Astrocyte (in vitro differentiated cells and primary cell): ENCODE measurements around the gene UNC5B. TPM values are rescaled to one million over a fixed set of nuclear protein-coding genes. Genes with fewer than 3 reads are reported as not detected.
A peak's percentile ranks its signal among the peaks of the same experiment; 100 is the strongest.

Source experiments
- DNase-seq: peaks from one replicate; pipeline ENCODE4 v3.0.0-alpha.2; 2010; ENCODE audit warnings: low read depth
- FAIRE-seq: peaks from 2 replicates; lab custom pipeline; 2011; peaks lifted over from hg19 to GRCh38; lab: Jason Lieb, UNC
- H2AFZ ChIP-seq: 2 replicates; pipeline ENCODE4 v1.6.0; 2012; ENCODE audit warnings: low read depth, low read length, inconsistent platforms
- H3K27ac ChIP-seq: 2 replicates; pipeline ENCODE4 v1.5.1; 2011; ENCODE audit warnings: low read depth, low read length, inconsistent platforms
- H3K27me3 ChIP-seq: 2 replicates; pipeline ENCODE4 v1.6.0; 2011; ENCODE audit warnings: low read length, inconsistent platforms; ENCODE audit not compliant: insufficient read depth
- H3K36me3 ChIP-seq: 2 replicates; pipeline ENCODE4 v1.5.1; 2011; ENCODE audit warnings: low read length, inconsistent platforms; ENCODE audit not compliant: insufficient read depth
- H3K4me1 ChIP-seq: 2 replicates; pipeline ENCODE4 v1.5.1; 2011; ENCODE audit warnings: low read length, inconsistent platforms; ENCODE audit not compliant: insufficient read depth
- H3K4me2 ChIP-seq: 2 replicates; pipeline ENCODE4 v1.6.0; 2012; ENCODE audit warnings: low read length, inconsistent platforms
- H3K4me3 ChIP-seq: 2 replicates; pipeline ENCODE4 v1.5.1; 2011; ENCODE audit warnings: low read depth, mild to moderate bottlenecking, low read length, inconsistent platforms; ENCODE audit not compliant: insufficient read depth
- H3K79me2 ChIP-seq: 2 replicates; pipeline ENCODE4 v1.6.0; 2012; ENCODE audit warnings: mild to moderate bottlenecking, low read length, inconsistent platforms; ENCODE audit not compliant: insufficient read depth
- H3K9ac ChIP-seq: 2 replicates; pipeline ENCODE4 v1.6.0; 2012; ENCODE audit warnings: mild to moderate bottlenecking, low read length, inconsistent platforms
- H3K9me3 ChIP-seq: 2 replicates; pipeline ENCODE4 v1.5.1; 2012; ENCODE audit warnings: low read depth, mild to moderate bottlenecking, low read length, inconsistent platforms; ENCODE audit not compliant: insufficient read depth
- H4K20me1 ChIP-seq: 2 replicates; pipeline ENCODE4 v1.6.0; 2012; ENCODE audit warnings: low read length, inconsistent platforms; ENCODE audit not compliant: insufficient read depth
- H3K27ac Mint-ChIP-seq: one replicate; pipeline ENCODE4 v1.8.0; 2021; ENCODE audit warnings: mild to moderate bottlenecking, mixed read lengths; ENCODE audit not compliant: unreplicated experiment
- H3K27me3 Mint-ChIP-seq: one replicate; pipeline ENCODE4 v1.8.0; 2021; ENCODE audit warnings: low read depth, mixed read lengths; ENCODE audit not compliant: unreplicated experiment
- H3K36me3 Mint-ChIP-seq: one replicate; pipeline ENCODE4 v1.8.0; 2021; ENCODE audit warnings: low read depth, mixed read lengths; ENCODE audit not compliant: unreplicated experiment
- H3K4me1 Mint-ChIP-seq: one replicate; pipeline ENCODE4 v1.8.0; 2021; ENCODE audit warnings: low read depth, mixed read lengths; ENCODE audit not compliant: unreplicated experiment
- H3K4me3 Mint-ChIP-seq: one replicate; pipeline ENCODE4 v1.8.0; 2021; ENCODE audit warnings: mild to moderate bottlenecking, moderate library complexity, mixed read lengths; ENCODE audit not compliant: unreplicated experiment
- H3K9me3 Mint-ChIP-seq: one replicate; pipeline ENCODE4 v1.8.0; 2021; ENCODE audit warnings: mild to moderate bottlenecking, mixed read lengths; ENCODE audit not compliant: unreplicated experiment
- EZH2 ChIP-seq: IDR thresholded peaks from 2 replicates; pipeline ENCODE4 v1.6.1; 2012; ENCODE audit warnings: mild to moderate bottlenecking, low read length, inconsistent platforms; ENCODE audit not compliant: insufficient read depth
- total RNA-seq: library from RNA; stranded (reverse); gene quantifications from 2 replicates; pipeline ENCODE4 v1.2.1, GENCODE V29; 2021
- TF ChIP-seq, protein P1 (sequence below): IDR thresholded peaks from 2 replicates; pipeline ENCODE4 v1.5.1; 2011; ENCODE audit warnings: low read depth, mild to moderate bottlenecking, inconsistent platforms, low read length, moderate library complexity; ENCODE audit not compliant: insufficient read depth

UNC5B gene
- total RNA-seq, 1 donor from 2014 or later = 15.0 TPM

DNA sequence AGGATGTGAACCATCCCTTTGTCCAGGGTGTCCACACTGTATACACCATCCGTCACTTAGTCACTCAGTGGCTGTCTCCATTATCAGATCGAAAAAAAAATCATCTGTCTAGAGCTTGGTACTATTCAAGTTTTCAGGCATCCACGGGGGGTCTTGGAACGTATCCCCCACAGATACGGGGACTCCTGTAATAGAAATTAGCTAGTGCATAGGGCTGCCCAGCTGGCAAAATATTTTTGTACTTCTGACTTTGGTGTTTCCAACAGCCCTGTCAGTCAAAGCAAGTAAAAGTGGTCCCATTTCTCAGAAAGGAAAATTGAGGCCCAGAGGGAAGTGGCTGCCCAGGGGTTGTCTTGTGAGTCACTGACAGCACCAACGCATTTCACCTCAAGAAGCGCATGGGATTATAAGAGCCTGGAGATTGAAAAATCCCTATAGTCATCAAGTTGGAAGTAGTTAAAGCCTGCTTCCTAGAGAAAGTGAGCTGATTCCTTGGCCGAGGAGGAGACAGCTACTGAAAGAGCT, 54.6 kb downstream of the UNC5B start:
- no peak for TF ChIP-seq EZH2
- TF ChIP-seq, protein P1, sequence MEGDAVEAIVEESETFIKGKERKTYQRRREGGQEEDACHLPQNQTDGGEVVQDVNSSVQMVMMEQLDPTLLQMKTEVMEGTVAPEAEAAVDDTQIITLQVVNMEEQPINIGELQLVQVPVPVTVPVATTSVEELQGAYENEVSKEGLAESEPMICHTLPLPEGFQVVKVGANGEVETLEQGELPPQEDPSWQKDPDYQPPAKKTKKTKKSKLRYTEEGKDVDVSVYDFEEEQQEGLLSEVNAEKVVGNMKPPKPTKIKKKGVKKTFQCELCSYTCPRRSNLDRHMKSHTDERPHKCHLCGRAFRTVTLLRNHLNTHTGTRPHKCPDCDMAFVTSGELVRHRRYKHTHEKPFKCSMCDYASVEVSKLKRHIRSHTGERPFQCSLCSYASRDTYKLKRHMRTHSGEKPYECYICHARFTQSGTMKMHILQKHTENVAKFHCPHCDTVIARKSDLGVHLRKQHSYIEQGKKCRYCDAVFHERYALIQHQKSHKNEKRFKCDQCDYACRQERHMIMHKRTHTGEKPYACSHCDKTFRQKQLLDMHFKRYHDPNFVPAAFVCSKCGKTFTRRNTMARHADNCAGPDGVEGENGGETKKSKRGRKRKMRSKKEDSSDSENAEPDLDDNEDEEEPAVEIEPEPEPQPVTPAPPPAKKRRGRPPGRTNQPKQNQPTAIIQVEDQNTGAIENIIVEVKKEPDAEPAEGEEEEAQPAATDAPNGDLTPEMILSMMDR = no peak
- no peak overlapping the region for H2AFZ ChIP-seq
- no peaks in the 10 kb centered on the region for H3K36me3 ChIP-seq
- no peak for FAIRE-seq
- no peaks in the 10 kb centered on the region for H3K9me3 ChIP-seq
- no peaks in the 10 kb centered on the region for H3K27me3 ChIP-seq
- H3K4me1 ChIP-seq = peaks cover 52% of the 10 kb centered on the region
- Mint-ChIP-seq H3K27me3 (peaks cover 3% of the 10 kb centered on the region), H3K36me3 (no peaks in the 10 kb centered on the region), H3K27ac (peak overlapping the region; percentile 88), H3K9me3 (no peaks in the 10 kb centered on the region), H3K4me1 (peaks cover 60% of the 10 kb centered on the region), H3K4me3 (no peak overlapping the region)
- peak overlapping the region; percentile 38 for H3K9ac ChIP-seq
- no peak for DNase-seq
- peaks cover 20% of the 10 kb centered on the region for H4K20me1 ChIP-seq
- H3K4me3 ChIP-seq = no peak overlapping the region
- H3K79me2 ChIP-seq = no peaks in the 10 kb centered on the region
- no peak overlapping the region for H3K4me2 ChIP-seq
- no peak overlapping the region for H3K27ac ChIP-seq

DNA sequence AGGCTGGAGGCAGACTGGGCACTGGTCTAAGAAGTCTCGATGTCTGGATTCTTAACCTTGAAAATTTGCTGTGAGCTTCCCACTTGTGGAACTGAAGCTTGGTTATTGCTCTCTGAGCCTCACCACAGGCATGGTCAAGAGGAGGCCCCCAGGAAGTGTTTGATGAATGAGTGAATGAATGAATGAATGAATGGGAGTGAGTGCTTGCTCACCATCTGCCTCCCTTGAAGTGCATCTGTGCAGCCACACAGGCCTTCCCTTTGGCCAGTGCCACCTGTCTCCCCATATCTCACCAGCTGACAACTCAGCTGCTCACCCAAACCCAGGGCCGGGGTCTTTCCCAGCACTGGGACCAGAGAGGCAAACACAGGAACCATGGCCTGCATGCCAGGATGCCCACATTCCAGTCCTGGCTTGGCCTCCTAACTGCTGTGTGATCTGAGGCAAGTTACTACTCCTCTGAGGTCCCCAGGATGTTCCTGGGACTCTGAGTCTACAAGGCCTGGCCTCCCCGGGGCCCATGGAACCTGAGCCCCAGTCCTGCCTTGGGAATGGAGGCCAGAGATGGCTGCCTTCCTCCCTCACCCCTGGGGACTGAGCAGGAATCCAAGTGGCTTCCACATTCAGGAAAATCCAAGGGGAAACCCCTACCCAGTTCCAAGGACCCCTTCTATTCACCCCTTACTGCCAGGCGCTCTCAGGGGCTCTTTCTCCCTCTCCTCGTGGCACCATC, 55.3 kb downstream of the UNC5B start:
- Histone ChIP-seq H3K4me1 (peaks cover 52% of the 10 kb centered on the region), H3K4me2 (no peak overlapping the region), H3K27me3 (no peaks in the 10 kb centered on the region), H3K27ac (no peak overlapping the region), H4K20me1 (peaks cover 20% of the 10 kb centered on the region), H3K36me3 (no peaks in the 10 kb centered on the region), H3K9ac (no peak overlapping the region), H3K9me3 (no peaks in the 10 kb centered on the region), H3K4me3 (no peak overlapping the region), H3K79me2 (no peaks in the 10 kb centered on the region), H2AFZ (no peak overlapping the region)
- no peak for TF ChIP-seq EZH2
- TF ChIP-seq, protein P1 = no peak
- peaks cover 58% of the 10 kb centered on the region for H3K4me1 Mint-ChIP-seq
- DNase-seq (no peak), FAIRE-seq (no peak)
- H3K27me3 Mint-ChIP-seq = peaks cover 3% of the 10 kb centered on the region
- no peak overlapping the region for H3K4me3 Mint-ChIP-seq
- no peaks in the 10 kb centered on the region for H3K9me3 Mint-ChIP-seq
- H3K27ac Mint-ChIP-seq = peak overlapping the region; percentile 88
- H3K36me3 Mint-ChIP-seq = no peaks in the 10 kb centered on the region

DNA sequence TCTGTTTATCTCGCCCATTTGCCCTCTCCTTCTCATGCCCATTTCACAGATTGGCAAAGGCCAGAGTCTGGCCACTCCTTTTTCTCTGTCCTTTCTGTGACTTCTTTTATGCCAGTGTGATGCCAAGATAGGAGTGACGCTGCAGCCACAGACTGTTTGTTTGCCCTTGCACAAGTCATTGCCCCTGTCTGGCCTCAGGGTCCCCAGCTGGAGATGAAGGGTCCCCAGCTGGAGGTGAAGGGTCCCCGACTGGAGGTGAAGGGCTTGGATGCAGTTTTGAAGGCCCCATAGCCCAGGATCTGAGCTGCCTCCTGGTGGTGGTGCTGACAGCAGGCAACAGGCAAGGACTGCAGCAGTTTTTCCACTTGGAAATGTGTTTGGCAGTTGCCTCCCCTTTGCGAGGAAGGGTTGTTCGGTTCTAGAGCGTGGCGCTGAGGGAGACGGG, 55.9 kb downstream of the UNC5B start:
- no peak overlapping the region for H3K4me3 Mint-ChIP-seq
- Histone ChIP-seq H4K20me1 (peaks cover 20% of the 10 kb centered on the region), H3K4me2 (peak overlapping the region; percentile 7), H3K9me3 (no peaks in the 10 kb centered on the region), H3K27ac (no peak overlapping the region), H3K9ac (no peak overlapping the region), H3K4me1 (peaks cover 47% of the 10 kb centered on the region), H3K79me2 (no peaks in the 10 kb centered on the region), H3K27me3 (no peaks in the 10 kb centered on the region), H3K36me3 (no peaks in the 10 kb centered on the region), H3K4me3 (no peak overlapping the region), H2AFZ (peak overlapping the region; percentile 23)
- H3K27ac Mint-ChIP-seq = peak overlapping the region; percentile 29
- no peaks in the 10 kb centered on the region for H3K36me3 Mint-ChIP-seq
- TF ChIP-seq EZH2 = no peak
- TF ChIP-seq, protein P1 = peak; percentile 54
- DNase-seq = peak; percentile 39
- peaks cover 3% of the 10 kb centered on the region for H3K27me3 Mint-ChIP-seq
- FAIRE-seq = no peak
- H3K9me3 Mint-ChIP-seq = no peaks in the 10 kb centered on the region
- peaks cover 53% of the 10 kb centered on the region for H3K4me1 Mint-ChIP-seq
